Measurements from ENCODE around the gene TTK.

- no peak for TF ChIP-seq CTCF (IDR thresholded peaks at IDR 0.05; ENCODE audit: low read length)
- no peak for TF ChIP-seq EZH2 (IDR thresholded peaks at IDR 0.05; ENCODE audit: borderline replicate concordance, low read length)
Measured at GRCh38 chr6:80006541-80006940, 2.1 kb downstream of the TTK start.
